Endometrial microvascular endothelial cells (primary cell): ENCODE measurements around the gene LYPD6. TPM values are rescaled to one million over a fixed set of nuclear protein-coding genes. Genes with fewer than 3 reads are reported as not detected.

ENCODE experiments used
- in situ Hi-C: cut with HindIII; loops from 2 replicates; pipeline ENCODE4 v1.10.0; 2017; ENCODE audit warnings: low sequenced_read_pairs, low pct_unique_long_range_greater_than_20kb; ENCODE audit errors: inconsistent ontology term
- total RNA-seq: library from RNA; depleted of rRNA; stranded (reverse); fragments of >200 nt; gene quantifications from one replicate; pipeline ENCODE4 v1.2.3, GENCODE V29; 2015; ENCODE audit errors: inconsistent ontology term

Gene LYPD6
- total RNA-seq, 1 donor from 2014 or later = 1.2 TPM

DNA sequence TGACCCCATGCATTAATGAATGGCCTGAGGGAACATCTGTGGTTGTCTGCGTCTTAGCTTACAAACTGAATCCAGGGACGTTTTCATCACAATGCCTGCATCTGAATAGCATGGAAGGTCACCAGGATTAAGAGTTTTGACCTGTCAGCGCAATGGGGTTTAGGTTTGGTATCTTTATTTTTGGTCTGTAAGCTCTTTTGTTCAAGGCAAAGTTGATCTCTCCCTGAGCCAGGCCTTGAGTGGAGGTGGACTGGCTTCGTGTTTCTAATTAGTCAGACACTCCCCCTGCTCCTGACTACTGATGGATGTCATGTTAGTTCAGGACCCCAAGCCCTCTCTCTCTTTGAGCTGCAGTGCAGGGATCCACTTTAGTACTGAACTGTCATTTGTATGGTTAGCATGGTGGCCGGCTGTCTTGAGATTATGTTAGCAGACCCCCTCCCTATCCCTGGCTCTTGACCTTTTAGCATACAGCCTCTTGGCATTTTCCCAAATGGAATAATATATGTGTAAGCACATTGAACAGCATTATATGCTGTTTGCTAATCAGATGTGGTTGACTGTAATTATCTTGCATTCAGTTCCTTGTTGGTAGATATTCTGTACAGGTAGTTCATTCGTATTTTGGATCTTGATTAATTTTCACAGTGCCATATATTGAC, 59.2 kb downstream of the LYPD6 start:
- in situ Hi-C loops = no loop called here

DNA sequence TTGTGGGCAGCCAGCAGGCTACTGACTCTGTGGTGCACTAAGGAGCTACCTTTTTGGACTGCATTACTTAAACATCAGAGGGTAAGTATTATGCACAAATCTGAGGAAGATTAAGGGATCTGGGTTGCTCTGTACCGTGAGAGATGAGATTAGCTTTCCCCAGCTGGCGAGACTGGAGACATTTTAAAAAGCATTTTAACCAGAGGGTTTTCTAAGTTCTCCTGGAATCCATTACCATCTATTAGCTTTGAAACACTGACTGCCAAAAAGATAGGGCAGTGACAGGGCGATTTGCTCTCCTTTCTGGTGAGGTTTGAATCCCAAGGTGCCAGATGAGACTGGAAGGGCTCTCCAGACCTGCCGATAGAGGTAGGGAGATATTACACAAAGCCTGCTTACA, 63.2 kb downstream of the LYPD6 start:
- in situ Hi-C loops = no loop called here

- in situ Hi-C loops = no loop called here
Observed at GRCh38 chr2:149394864-149395263, 64.5 kb downstream of the LYPD6 start.

GRCh38 chr2:149399934-149400615, 69.7 kb downstream of the LYPD6 start:
- in situ Hi-C loops = no loop called here

DNA sequence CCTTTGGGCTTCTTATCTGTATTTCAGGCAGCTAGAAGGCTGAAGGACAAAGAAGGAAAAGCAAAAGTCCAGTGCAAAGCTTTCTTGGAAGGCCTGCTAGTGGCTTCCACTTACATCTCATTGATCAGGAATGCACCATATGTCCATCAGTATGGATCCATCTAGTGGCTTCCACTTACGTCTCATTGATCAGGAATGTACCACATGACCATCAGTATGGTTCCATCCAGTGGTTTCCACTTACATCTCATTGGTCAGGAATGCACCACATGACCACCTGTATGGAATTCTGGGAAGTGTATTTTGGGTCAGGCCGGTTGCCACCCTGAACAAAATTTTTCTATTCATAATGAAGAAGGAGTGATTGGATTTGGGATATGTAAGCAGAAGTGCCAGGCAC, 70.6 kb downstream of the LYPD6 start:
- in situ Hi-C loops = no loop called here

GRCh38 chr2:149409506-149409905, 79.1 kb downstream of the LYPD6 start:
- in situ Hi-C loops = no loop called here

- in situ Hi-C loops = no loop called here
Observed at GRCh38 chr2:149410701-149411484, 80.5 kb downstream of the LYPD6 start.

DNA sequence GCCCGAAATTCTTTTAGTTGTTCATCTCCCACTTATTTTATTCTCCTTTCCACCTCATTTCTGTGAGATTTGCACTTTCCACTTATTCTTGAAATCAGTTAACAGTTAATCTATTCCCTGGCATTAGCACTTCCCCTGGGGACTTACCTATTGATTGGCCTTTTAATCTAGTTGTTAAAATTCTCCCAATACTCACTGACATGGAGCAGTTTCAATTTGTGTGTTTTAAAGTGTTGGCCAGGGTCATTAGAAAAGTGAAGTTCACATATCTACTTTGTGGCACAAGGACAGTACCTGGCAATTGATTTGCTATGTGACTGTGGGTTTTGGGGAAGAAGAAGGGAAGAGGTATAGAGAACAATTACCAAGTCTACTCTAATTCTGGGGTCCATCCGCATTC, 83.1 kb downstream of the LYPD6 start:
- in situ Hi-C loops = no loop called here

GRCh38 chr2:149415086-149415485, 84.7 kb downstream of the LYPD6 start:
- in situ Hi-C loops = no loop called here

DNA sequence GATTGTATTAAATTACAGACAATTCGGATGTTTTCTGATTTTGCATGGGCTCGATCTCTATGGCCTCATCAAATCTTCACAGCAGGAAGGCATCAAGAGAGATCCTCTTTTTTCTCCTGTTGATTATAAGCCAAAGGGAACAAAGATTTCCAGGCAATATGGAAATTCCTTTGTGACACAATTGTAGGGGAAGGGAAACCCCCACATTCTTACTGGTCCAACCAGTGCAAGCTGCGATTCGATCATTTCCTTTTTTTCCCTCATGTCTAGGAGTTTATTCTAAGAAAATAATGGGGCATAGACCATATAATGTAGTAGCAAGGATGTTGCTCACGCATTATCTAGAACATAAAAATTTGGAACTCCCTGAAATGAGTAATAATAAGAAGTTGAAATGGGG, 87.7 kb downstream of the LYPD6 start:
- in situ Hi-C loops = no loop called here

DNA sequence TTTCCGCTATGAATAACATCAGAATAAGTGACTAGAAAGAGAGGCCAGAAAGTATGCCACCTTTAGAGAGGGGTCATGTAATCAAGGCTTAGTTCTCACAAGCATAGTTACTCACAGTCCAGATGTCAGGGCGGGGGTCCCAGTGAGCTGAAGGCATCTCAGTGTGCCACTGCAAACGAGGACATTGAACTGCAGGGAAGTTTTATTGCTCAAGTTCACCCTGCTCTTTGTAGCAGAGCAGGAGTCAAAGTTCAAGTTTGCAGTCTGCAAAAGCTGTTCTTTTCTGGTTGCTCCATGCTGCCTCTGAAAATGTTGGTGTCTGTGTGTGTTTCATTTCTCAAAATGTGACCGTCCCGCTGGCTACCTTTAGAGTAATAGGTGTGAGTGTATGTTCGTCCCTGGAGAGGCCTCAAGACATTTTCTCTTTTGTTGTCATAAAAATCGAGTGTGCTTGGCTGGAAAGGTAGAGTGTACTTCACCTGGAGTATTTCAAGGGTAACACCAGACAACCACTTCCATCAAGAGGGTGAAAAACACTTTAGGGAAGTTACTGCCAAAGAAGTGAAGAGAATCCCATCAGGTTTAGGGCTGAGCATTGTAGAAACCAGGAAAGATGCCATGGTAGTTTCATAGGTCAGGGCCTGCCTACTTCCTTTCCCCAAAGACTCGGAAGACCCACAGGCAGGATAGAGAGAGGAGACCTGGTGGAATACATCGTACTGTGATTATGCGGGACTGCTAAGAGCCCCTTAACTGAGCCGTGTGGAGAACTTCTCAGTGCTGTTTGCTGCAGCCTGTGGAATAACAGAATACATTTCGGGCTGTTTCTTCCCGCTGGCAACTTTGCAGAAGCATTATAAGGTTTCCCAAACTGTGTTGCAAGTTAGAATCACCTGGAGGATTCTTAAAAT, 89.9 kb downstream of the LYPD6 start:
- in situ Hi-C loops = no loop called here

DNA sequence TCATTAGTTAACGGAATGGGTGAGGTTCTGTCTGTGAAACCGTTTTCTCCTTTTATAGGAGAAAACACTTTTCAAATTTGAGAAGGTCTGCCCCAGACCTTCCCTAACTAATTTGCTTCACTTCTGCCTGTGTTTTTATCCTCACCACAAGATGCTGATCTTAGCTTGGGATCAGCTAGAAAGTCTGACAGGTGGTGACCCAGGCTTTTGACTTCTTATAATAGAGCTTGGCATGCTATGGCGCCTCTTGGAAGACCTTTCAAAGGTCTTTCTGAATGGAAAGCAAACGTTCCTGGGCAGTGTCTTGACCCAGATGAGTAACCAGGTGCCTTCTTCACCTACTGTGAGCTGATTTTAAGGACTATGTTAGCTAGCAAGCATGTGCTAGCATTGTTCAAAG, 91.4 kb downstream of the LYPD6 start:
- in situ Hi-C loops = no loop called here

DNA sequence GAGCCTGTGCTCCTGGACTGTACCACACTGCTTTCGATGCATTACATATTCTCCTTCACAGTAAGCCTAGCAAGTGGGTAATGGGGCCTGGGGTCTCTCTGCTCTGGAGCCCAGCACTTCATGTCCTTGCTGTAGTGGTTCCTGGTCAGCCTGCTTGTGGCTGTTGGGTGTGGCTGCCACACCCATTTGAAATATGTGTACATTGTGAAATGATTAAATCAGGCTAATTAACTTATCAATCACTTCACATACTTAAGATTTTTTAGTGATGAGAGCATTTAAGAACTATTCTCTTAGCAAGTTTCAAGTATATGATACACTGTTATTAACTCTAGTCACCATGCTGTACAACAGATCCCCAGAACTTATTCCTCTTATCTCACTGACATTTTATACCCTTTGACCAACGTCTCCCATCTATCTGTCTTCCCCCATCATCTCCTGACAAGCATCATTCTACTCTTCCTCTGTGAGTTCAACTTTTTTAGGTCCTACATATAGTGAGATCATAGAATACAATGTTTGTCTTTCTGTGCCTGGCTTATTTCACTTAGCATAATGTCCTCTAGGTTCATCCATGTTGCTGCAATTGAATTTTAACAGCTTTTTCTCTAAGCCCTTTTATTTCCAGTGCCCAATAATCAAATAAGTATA, 92.1 kb downstream of the LYPD6 start:
- in situ Hi-C loops = no loop called here

DNA sequence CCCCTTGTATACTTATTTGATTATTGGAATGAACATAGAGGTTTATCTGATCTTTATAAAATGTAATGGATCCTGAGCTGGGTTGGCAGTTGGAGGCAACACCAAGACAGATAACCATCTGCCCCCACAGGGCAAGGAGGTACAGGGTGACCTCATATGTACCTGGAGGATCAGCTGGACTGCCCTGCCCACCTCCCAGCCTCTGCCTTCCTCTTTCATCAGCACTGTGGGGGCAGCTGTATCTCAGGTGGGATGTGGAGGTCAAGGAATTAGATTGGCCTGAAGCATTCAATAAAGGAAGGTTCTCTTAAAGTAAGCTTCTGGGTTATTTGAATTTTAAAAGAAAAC, 92.6 kb downstream of the LYPD6 start:
- in situ Hi-C loops = no loop called here

DNA sequence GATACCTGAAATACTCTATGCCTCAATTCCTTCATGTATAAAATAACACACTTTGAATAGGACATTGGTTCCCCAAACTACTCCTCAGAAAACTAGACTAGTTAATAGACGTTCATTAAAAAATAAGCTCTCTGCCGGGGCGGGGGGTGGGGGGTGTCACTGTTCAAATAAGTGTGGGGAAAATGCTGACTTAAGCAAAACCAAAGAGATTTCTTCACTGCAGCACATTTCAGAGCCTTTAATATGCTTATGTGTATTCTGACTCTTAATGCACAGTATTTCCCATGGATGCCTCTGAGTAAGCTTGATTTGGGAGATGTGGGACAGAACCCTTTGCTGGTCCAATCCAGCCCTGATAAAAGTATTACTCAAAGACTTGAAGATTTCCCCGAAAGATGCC, 93.2 kb downstream of the LYPD6 start:
- in situ Hi-C loops = no loop called here

GRCh38 chr2:149427387-149427786, 97.0 kb downstream of the LYPD6 start:
- in situ Hi-C loops = no loop called here

- in situ Hi-C loops = no loop called here
Observed at GRCh38 chr2:149428783-149429182, 98.4 kb downstream of the LYPD6 start.

DNA sequence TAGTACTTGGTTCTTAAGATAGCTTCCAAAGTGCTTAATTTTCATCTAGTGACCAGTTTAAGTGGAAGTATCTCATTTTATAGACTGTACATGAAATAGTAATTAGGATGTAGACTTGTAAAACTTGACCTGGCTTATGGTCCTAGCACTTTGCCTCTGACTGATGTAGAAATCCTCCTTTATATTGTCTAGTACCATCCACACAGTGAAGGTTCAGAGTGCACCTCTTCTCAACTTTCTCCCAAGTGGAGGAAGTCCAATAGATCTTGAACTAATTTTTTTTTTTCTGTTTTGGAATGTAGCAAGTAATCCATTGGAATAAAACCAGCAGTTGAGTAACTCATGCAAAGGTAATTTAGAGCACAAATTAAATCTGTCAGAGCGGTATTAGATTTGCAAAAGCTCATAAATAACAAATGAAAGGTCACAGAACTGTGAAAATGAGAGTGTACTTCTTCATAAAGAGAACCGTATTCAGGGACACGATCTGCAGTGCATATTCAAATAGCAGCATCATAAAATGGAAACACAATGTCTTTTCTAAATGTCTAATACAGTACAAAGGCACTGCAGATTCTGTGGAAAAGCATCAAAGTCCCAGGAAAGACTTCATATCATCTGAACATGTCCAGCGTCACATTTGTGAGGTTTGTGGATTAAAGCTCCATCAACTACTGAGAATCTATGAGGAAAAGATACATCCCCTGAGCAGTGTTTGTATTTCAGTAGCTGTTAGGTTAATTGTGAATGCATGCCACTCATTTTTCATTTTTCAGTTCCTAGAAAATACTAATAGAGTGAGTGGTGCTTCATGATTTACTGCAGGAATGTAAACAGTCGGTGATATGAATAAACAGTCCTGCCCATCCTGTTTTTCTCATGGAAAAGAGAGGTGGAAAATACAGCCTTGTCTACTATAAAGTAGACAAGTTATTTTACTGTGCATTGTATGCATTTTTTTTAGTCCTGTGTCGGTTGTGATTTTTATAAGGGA, 100.7 kb downstream of the LYPD6 start:
- in situ Hi-C loops = no loop called here
